Brain microvascular endothelial cell (primary cell): ENCODE data around the gene DNAH6.

ENCODE experiments used
- DNase-seq: peaks from one replicate; pipeline ENCODE4 v3.0.0-alpha.2; 2020
- H3K27ac ChIP-seq: fragments of 250-450 bp; sonication (Bioruptor Pico); 2 replicates; pipeline ENCODE4 v1.5.1; 2020; ENCODE audit warnings: mild to moderate bottlenecking, moderate library complexity
- H3K27me3 ChIP-seq: fragments of 250-450 bp; sonication (Bioruptor Pico); replicated peaks from 2 replicates; pipeline ENCODE4 v1.5.1; 2020; ENCODE audit warnings: mild to moderate bottlenecking
- H3K36me3 ChIP-seq: fragments of 250-450 bp; sonication (Bioruptor Pico); replicated peaks from 2 replicates; pipeline ENCODE4 v1.5.1; 2020; ENCODE audit warnings: mild to moderate bottlenecking
- H3K4me3 ChIP-seq: 2 replicates; pipeline ENCODE4 v1.5.1; 2011; ENCODE audit warnings: low read depth, mild to moderate bottlenecking, control low read depth, low read length, moderate library complexity
- CTCF ChIP-seq: IDR thresholded peaks from 2 replicates; pipeline ENCODE4 v1.5.1; 2011; ENCODE audit warnings: low read depth, mild to moderate bottlenecking, moderate library complexity, low read length, control low read depth, inconsistent platforms; ENCODE audit errors: missing control alignments
- in situ Hi-C: cut with HindIII; loops from 2 replicates; pipeline ENCODE4 v1.10.0; 2017; ENCODE audit warnings: low sequenced_read_pairs, low pct_ligation_motif_present

Gene DNAH6

GRCh38 chr2:84840306-84840705 lies 324.0 kb downstream of the DNAH6 start:
- TF ChIP-seq CTCF = peak; percentile 12
- in situ Hi-C loops = no loop called here

GRCh38 chr2:84841577-84841976 lies 325.3 kb downstream of the DNAH6 start:
- DNase-seq = no peak
- no peak overlapping the region for H3K27ac ChIP-seq

More at GRCh38 chr2:84840306-84840705, 324.0 kb downstream of the DNAH6 start:
- H3K36me3 ChIP-seq = no peaks in the 10 kb centered on the region
- H3K27me3 ChIP-seq = no peaks in the 10 kb centered on the region
- no peak overlapping the region for H3K4me3 ChIP-seq
- no peak overlapping the region for H3K27ac ChIP-seq
- no peak for DNase-seq

GRCh38 chr2:84844141-84844540 lies 327.8 kb downstream of the DNAH6 start:
- Histone ChIP-seq H3K36me3 (no peaks in the 10 kb centered on the region), H3K27me3 (no peaks in the 10 kb centered on the region), H3K27ac (no peak overlapping the region), H3K4me3 (no peak overlapping the region)
- in situ Hi-C loops = no loop called here
- TF ChIP-seq CTCF = no peak
- DNase-seq = no peak

More at GRCh38 chr2:84841577-84841976, 325.3 kb downstream of the DNAH6 start:
- in situ Hi-C loops = no loop called here
- no peaks in the 10 kb centered on the region for H3K27me3 ChIP-seq
- no peak overlapping the region for H3K4me3 ChIP-seq
- no peaks in the 10 kb centered on the region for H3K36me3 ChIP-seq
- no peak for TF ChIP-seq CTCF

- Histone ChIP-seq H3K4me3 (no peak overlapping the region), H3K27ac (no peak overlapping the region), H3K27me3 (no peaks in the 10 kb centered on the region), H3K36me3 (no peaks in the 10 kb centered on the region)
- no peak for DNase-seq
- in situ Hi-C loops = no loop called here
- no peak for TF ChIP-seq CTCF
Observed at GRCh38 chr2:84846041-84846663, 329.9 kb downstream of the DNAH6 start.

GRCh38 chr2:84846741-84847142 lies 330.4 kb downstream of the DNAH6 start:
- no peaks in the 10 kb centered on the region for H3K27me3 ChIP-seq
- no peak overlapping the region for H3K27ac ChIP-seq
- no peak for TF ChIP-seq CTCF
- in situ Hi-C loops = no loop called here
- H3K36me3 ChIP-seq = no peaks in the 10 kb centered on the region
- no peak overlapping the region for H3K4me3 ChIP-seq
- DNase-seq = no peak
